WTC11 (cell line): ENCODE data around the gene FAM135A.

Experiments used
- ATF2 ChIP-seq: sonication (generic); formaldehyde crosslinking; IDR thresholded peaks from 2 replicates; pipeline ENCODE4 v1.8.1; 2022; ENCODE audit warnings: low read depth, missing genetic modification reagents, borderline replicate concordance
- CBFB ChIP-seq: sonication (generic); formaldehyde crosslinking; IDR thresholded peaks from 2 replicates; pipeline ENCODE4 v1.8.1; 2022; ENCODE audit warnings: mild to moderate bottlenecking, low read depth, missing genetic modification reagents
- CTCF ChIP-seq: fragments of 200-600 bp; IDR thresholded peaks from 2 replicates; pipeline ENCODE4 v1.8.0; 2022; ENCODE audit warnings: antibody characterized with exemption
- FOXP4 ChIP-seq: sonication (generic); formaldehyde crosslinking; IDR thresholded peaks from 2 replicates; pipeline ENCODE4 v1.8.0; 2022; ENCODE audit warnings: mild to moderate bottlenecking, missing genetic modification reagents
- IRF1 ChIP-seq: sonication (generic); formaldehyde crosslinking; IDR thresholded peaks from 2 replicates; pipeline ENCODE4 v1.8.0; 2023; ENCODE audit warnings: missing genetic modification reagents
- JAZF1 ChIP-seq: fragments of 250-450 bp; sonication (Bioruptor Pico); IDR thresholded peaks from 2 replicates; pipeline ENCODE4 v1.9.0; 2021; ENCODE audit warnings: moderate library complexity, mild to moderate bottlenecking, inconsistent platforms
- MAX ChIP-seq: sonication (generic); formaldehyde crosslinking; IDR thresholded peaks from 2 replicates; pipeline ENCODE4 v1.8.0; 2022; ENCODE audit warnings: mild to moderate bottlenecking, missing genetic modification reagents
- NR1H2 ChIP-seq: sonication (generic); formaldehyde crosslinking; IDR thresholded peaks from 2 replicates; pipeline ENCODE4 v1.9.0; 2021; ENCODE audit warnings: mild to moderate bottlenecking, moderate library complexity, missing genetic modification reagents
- SMAD3 ChIP-seq: sonication (generic); formaldehyde crosslinking; IDR thresholded peaks from 2 replicates; pipeline ENCODE4 v1.8.0; 2022; ENCODE audit warnings: missing genetic modification reagents, mild to moderate bottlenecking, borderline replicate concordance
- TEAD4 ChIP-seq: sonication (generic); formaldehyde crosslinking; IDR thresholded peaks from 2 replicates; pipeline ENCODE4 v1.8.0; 2022; ENCODE audit warnings: mild to moderate bottlenecking, missing genetic modification reagents
- TP53 ChIP-seq: sonication (generic); formaldehyde crosslinking; IDR thresholded peaks from 2 replicates; pipeline ENCODE4 v1.8.1; 2023; ENCODE audit warnings: mild to moderate bottlenecking, missing genetic modification reagents
- ZBTB21 ChIP-seq: sonication (generic); formaldehyde crosslinking; IDR thresholded peaks from 2 replicates; pipeline ENCODE4 v1.8.1; 2023; ENCODE audit warnings: mild to moderate bottlenecking, missing genetic modification reagents, borderline replicate concordance

GRCh38 chr6:70414813-70415212, 1.5 kb downstream of the FAM135A start:
- no peak for TF ChIP-seq CTCF
- no peak for TF ChIP-seq MAX (CRISPR knock-in tag)
- TF ChIP-seq FOXP4 (CRISPR knock-in tag): no peak
- no peak for TF ChIP-seq TEAD4 (CRISPR knock-in tag)
- TF ChIP-seq TP53 (CRISPR knock-in tag): no peak
- TF ChIP-seq JAZF1 (CRISPR knock-in tag): no peak
- no peak for TF ChIP-seq ATF2
- TF ChIP-seq IRF1: no peak
- no peak for TF ChIP-seq NR1H2
- TF ChIP-seq ZBTB21 (CRISPR knock-in tag): no peak
- TF ChIP-seq SMAD3 (CRISPR knock-in tag): no peak
- TF ChIP-seq CBFB (CRISPR knock-in tag): no peak
